Urinary bladder (tissue), 4 donors: ENCODE measurements around the gene CDC42EP2. TPM values are rescaled to one million over a fixed set of nuclear protein-coding genes. Genes with fewer than 3 reads are reported as not detected.

Source experiments
- DNase-seq: peaks from one replicate; pipeline ENCODE4 v3.0.0-alpha.2; 2015; ENCODE audit errors: extremely low spot score
- H3K27ac ChIP-seq: one replicate; pipeline ENCODE4 v1.5.1; 2013; ENCODE audit warnings: low read depth, mild to moderate bottlenecking, moderate library complexity
- H3K36me3 ChIP-seq: one replicate; pipeline ENCODE4 v1.6.1; 2013; ENCODE audit warnings: mild to moderate bottlenecking, moderate library complexity; ENCODE audit not compliant: insufficient read depth
- H3K4me1 ChIP-seq: one replicate; pipeline ENCODE4 v1.6.1; 2013; ENCODE audit warnings: mild to moderate bottlenecking, moderate library complexity; ENCODE audit not compliant: insufficient read depth
- H3K4me3 ChIP-seq: one replicate; pipeline ENCODE4 v1.5.1; 2013; ENCODE audit warnings: low read depth, low read length
- WGBS: extraction: QIAGEN DNeasy Blood & Tissue Kit; methylation state at CpG from one replicate; pipeline ENCODE4 v1.1.7; 2013; 5-methylcytosine and 5-hydroxymethylcytosine counted together
- polyA plus RNA-seq: library from polyadenylated mRNA; stranded (reverse); fragments of 200-250 nt; gene quantifications from one replicate; pipeline ENCODE4 v1.2.3, GENCODE V29; 2013
- total RNA-seq: library from RNA; depleted of rRNA; stranded (reverse); fragments of >200 nt; gene quantifications from one replicate; pipeline ENCODE4 v1.2.3, GENCODE V29; 2014
- donor health status: healthy with polysubstance abuse.
- donor health status: healthy.

Gene CDC42EP2
- total and polyA plus RNA-seq, 2 donors, result 17.6 to 30.1 TPM

GRCh38 chr11:65304110-65304509 is 10.6 kb upstream of the CDC42EP2 start:
- Histone ChIP-seq H3K4me1 (no peaks in the 10 kb centered on the region), H3K27ac (no peak overlapping the region), H3K36me3 (no peaks in the 10 kb centered on the region), H3K4me3 (no peak overlapping the region)
- DNase-seq, result no peak
- WGBS, result 99% methylated on average over 4 of the region's 4 CpGs

- 88% methylated on average over 7 of the region's 7 CpGs for WGBS
- Histone ChIP-seq H3K4me3 (no peak overlapping the region), H3K27ac (peak overlapping the region; percentile 72), H3K4me1 (no peaks in the 10 kb centered on the region), H3K36me3 (no peaks in the 10 kb centered on the region)
- DNase-seq, result no peak
Observed at GRCh38 chr11:65304613-65305012, 10.1 kb upstream of the CDC42EP2 start.

GRCh38 chr11:65305501-65306268 is 9.0 kb upstream of the CDC42EP2 start:
- H3K36me3 ChIP-seq, result no peaks in the 10 kb centered on the region
- 34% methylated on average over 17 of the region's 17 CpGs for WGBS
- no peak overlapping the region for H3K4me3 ChIP-seq
- DNase-seq, result no peak
- H3K4me1 ChIP-seq, result no peaks in the 10 kb centered on the region
- peak overlapping the region; percentile 72 for H3K27ac ChIP-seq

DNA sequence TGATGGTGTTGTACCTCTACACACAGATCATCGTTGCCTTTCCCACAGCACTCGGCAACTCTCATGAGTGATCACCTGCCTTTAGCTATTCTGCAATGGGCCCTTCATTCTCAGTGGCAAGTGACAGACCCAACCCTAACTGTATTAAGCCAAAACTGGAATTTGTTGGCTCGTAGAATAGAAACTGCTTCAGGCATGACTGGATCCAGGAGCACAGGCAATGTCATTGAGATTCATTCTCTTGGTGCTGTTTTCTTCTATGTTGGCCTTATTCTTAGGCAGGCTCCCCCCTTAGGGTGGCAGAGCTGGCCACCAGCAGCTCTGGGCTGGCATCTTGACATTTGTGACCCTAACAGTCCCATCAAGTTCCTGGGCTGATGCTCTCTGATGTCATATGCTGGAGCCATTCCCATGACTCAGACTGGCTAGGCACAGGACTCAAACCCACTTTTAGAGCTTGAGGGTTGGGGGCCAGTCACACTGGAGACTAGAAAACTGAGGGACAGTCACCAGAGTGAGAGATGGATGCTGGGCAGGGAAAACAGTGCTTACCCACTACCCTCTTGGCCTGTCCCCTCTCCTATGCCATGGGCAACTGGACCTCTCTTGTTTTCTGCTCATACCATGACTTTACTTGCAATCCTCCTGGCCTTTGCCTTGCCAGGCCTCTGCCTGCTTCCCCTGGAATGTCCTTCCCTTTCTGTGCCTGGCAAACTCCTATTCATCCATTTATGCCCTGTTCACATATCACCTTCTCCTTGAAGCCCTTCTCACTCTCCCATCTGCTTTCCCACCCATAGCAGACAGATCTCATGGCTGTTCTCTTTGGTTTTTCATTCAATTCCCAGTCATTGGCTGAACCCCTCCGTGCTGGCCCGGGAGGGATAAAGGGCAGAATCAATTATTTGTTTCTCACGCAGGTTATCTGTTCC is 7.1 kb upstream of the CDC42EP2 start:
- no peak overlapping the region for H3K4me3 ChIP-seq
- no peak overlapping the region for H3K27ac ChIP-seq
- DNase-seq, result no peak
- no peaks in the 10 kb centered on the region for H3K36me3 ChIP-seq
- H3K4me1 ChIP-seq, result no peaks in the 10 kb centered on the region
- WGBS, result 90% methylated on average over 6 of the region's 6 CpGs

DNA sequence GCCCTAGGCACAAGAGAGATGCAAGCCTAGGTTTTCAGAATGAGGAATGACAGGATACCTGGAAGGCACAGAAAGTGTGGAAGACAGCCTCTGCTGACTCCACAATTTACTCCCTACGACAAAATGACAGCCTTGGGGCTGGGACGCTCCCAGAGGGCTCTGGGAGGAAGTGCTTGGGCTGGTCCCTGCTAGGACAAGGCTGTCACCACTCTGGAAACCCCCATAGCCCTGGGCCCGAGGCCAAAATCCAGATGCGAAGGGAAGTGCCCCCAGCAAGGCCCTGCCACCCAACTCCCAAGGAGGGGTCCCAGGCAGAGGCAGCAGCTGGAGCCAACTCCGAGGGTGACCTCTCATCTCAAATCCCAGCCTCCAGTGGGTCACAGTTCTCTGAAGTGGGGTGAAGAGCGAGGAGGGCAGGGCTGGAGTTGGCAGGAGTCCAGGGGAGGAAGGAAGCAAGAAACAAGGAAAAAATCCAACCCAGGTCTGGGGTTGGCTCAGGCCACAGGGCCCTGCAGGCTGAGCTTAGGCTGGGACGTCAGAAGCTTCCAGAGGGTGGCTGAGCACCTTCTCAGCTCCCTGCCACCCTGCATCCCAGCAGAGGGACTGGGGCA is 6.3 kb upstream of the CDC42EP2 start:
- Histone ChIP-seq H3K36me3 (no peaks in the 10 kb centered on the region), H3K4me1 (no peaks in the 10 kb centered on the region), H3K27ac (peak overlapping the region; percentile 60), H3K4me3 (no peak overlapping the region)
- no peak for DNase-seq
- WGBS, result 47% methylated on average over 7 of the region's 7 CpGs

DNA sequence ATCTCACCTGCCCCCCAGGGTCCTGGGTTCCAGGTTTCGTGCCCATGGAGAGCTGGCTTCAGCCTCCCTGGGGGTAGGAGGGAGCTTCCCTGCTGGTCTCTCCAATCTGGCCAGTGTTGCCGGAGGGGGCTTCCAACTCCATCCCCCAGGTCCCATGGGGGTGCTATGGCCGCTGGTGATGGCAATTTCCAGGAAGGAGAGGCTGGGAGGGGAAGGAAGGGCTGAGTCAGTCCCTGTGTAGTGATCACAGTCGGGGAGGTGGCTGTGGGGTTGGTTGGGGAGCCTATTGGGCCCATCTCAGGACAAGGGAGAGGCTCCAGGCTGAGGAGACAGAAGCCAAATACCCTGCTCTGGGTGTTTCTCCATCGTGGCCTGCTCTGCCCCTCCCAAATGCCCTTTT is 5.7 kb upstream of the CDC42EP2 start:
- peak overlapping the region; percentile 60 for H3K27ac ChIP-seq
- no peak overlapping the region for H3K4me3 ChIP-seq
- H3K36me3 ChIP-seq, result no peaks in the 10 kb centered on the region
- H3K4me1 ChIP-seq, result peaks cover 2% of the 10 kb centered on the region
- DNase-seq, result no peak
- 68% methylated on average over 5 of the region's 5 CpGs for whole genome bisulfite sequencing

- WGBS, result 52% methylated on average over 10 of the region's 10 CpGs
- no peak overlapping the region for H3K27ac ChIP-seq
- no peak for DNase-seq
- no peak overlapping the region for H3K4me3 ChIP-seq
- H3K4me1 ChIP-seq, result peaks cover 2% of the 10 kb centered on the region
- no peaks in the 10 kb centered on the region for H3K36me3 ChIP-seq
Observed at GRCh38 chr11:65310215-65310614, 4.5 kb upstream of the CDC42EP2 start.

DNA sequence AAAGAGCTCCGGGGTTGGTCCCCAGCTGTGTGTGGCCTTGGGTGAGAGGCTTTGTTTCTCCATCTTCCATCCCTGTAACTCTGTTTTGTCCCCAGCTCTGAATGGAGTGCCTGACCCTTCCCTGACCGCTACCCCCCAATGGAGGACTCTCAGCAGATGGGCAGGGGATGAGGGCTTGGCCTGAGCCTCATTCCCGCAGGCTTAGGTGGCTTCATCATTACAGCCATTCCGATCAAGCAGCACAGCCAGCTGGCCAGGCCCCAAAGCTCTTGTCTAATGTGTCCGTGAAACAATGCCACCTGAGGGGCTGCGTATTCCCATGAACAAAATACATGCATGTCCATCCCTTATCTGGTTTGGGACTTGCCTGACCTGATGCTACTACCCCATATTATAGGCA is 3.9 kb upstream of the CDC42EP2 start:
- Histone ChIP-seq H3K4me1 (peaks cover 2% of the 10 kb centered on the region), H3K4me3 (no peak overlapping the region), H3K27ac (no peak overlapping the region), H3K36me3 (no peaks in the 10 kb centered on the region)
- DNase-seq, result no peak
- WGBS, result 31% methylated on average over 6 of the region's 6 CpGs

- Histone ChIP-seq H3K4me1 (peaks cover 2% of the 10 kb centered on the region), H3K27ac (no peak overlapping the region), H3K4me3 (no peak overlapping the region), H3K36me3 (no peaks in the 10 kb centered on the region)
- no peak for DNase-seq
- 61% methylated on average over 5 of the region's 5 CpGs for WGBS
Observed at GRCh38 chr11:65311170-65311678, 3.4 kb upstream of the CDC42EP2 start.

- no peaks in the 10 kb centered on the region for H3K36me3 ChIP-seq
- H3K27ac ChIP-seq, result peak overlapping the region; percentile 76
- H3K4me1 ChIP-seq, result peaks cover 2% of the 10 kb centered on the region
- no peak for DNase-seq
- peak overlapping the region; percentile 62 for H3K4me3 ChIP-seq
- under 1% methylated on average over 59 of the region's 59 CpGs for WGBS
Observed at GRCh38 chr11:65315204-65315865, 669 bp downstream of the CDC42EP2 start.

DNA sequence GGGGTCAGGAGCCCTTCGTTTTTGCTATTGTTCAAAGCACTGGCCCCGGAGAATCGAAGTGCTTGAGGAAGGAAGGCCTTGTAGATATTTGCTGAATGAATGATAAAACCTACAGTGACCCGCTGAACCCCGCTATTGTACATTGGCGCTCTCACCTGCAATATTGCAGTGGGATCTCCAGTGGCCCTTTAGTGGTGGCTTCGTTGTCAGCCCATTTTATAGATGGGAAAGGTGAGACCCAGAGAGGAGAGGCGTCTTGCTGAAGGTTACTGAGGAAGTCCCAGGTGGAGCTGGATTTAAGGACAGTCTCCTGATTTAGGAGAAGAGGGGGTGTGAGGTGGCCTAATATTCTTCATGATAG is 1.2 kb downstream of the CDC42EP2 start:
- Histone ChIP-seq H3K27ac (peak overlapping the region; percentile 28), H3K4me3 (peak overlapping the region; percentile 62), H3K4me1 (peaks cover 2% of the 10 kb centered on the region), H3K36me3 (no peaks in the 10 kb centered on the region)
- no peak for DNase-seq
- 10% methylated on average over 8 of the region's 8 CpGs for WGBS

DNA sequence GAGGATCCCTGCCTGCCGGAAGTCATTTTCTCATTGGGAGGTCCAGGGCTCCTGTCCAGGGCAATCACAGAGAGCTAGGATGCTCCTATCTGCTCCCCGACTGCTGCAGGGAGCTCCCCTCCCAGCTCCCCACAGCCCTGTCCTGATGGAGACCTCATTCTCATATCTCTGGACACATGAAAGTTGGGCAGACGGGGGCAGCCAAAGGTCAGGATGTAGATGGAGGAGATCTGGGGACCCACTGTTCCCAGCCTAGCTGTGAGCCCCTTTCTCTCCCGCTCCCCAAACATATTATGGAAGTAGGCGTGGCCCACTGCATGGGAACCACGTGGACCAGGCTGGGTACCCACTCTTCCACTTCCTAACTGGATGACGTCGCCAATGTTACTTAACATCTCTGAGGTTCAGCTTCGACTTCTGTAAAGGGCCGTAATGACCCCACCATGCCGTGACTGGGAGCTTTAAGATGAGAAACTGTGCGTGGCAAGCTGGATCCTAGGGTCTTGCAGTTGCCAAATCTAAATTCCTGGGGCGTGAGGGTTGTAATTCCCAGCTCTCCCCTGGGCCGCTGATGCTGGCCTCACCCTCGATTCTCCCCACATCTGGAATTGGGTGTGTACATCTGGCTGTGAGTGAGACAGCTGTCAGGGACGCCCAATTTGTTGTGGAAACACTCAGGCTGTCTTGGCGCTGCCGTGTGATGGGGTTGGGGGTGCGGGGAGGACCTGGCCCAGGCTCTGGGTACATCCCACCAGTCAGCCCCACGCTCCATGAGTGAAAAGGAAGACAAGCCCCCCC is 1.8 kb downstream of the CDC42EP2 start:
- Histone ChIP-seq H3K36me3 (no peaks in the 10 kb centered on the region), H3K4me1 (peaks cover 2% of the 10 kb centered on the region), H3K4me3 (peak overlapping the region; percentile 62), H3K27ac (peak overlapping the region; percentile 28)
- DNase-seq, result no peak
- WGBS, result 20% methylated on average over 20 of the region's 20 CpGs
